ENCODE measurements around the gene ANKRD24. TPM values are rescaled to one million over a fixed set of nuclear protein-coding genes. Genes with fewer than 3 reads are reported as not detected.
"Not testable (repeated sequence)": the region's sequence is repeated elsewhere in the genome, so short reads cannot be mapped to it uniquely, and the experiment has no call there.

Gene ANKRD24
- total and polyA plus RNA-seq, 2 experiments from 2014 or later: 6.2 to 7.4 TPM

DNA sequence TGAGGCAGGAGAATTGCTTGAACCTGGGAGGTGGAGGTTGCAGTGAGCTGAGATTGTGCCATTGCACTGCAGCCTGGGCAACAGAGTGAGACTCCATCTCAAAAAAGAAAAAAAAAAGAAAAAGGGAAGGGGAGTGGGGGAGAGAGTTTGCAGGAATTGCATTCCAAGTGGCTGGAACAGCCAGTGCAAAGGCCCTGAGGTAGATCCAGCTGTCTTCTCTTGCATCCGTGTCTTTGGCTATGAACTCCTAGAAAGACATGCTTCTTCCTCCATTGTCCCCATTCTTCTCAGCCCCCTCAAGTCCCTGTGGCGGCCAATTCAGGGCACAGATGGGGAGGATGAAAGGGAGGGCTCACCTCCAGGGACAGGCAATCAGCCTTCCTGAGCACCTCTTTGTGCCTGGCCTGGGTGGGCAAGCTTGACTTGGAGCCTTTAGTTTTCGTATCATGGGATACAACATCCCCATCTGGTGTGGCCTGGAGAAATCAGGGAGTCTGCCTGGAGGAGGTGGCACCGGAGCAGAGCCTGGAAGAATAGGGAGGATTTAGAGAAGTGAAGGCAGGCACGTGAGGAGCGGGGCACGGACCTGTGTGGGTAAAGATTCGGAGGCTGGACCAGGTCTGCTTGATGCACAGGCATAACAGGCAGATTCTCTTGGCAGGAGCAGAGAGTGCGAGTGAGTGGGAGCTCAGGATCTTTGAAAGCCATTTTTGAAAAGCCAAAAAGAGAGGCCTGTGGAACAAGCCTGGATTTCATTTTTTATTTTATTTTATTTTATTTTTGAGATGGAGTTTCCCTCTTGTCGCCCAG lies 5.0 kb downstream of the ANKRD24 start:
- Histone ChIP-seq H3K27ac (no peak overlapping the region), H3K27me3 (no peaks in the 10 kb centered on the region), H3K9me3 (ENCODE audit: low read depth) (no peaks in the 10 kb centered on the region), H3K4me3 (no peak overlapping the region), H3K4me1 (ENCODE audit: low read depth) (no peaks in the 10 kb centered on the region), H3K36me3 (no peaks in the 10 kb centered on the region)
- TF ChIP-seq, protein P1, sequence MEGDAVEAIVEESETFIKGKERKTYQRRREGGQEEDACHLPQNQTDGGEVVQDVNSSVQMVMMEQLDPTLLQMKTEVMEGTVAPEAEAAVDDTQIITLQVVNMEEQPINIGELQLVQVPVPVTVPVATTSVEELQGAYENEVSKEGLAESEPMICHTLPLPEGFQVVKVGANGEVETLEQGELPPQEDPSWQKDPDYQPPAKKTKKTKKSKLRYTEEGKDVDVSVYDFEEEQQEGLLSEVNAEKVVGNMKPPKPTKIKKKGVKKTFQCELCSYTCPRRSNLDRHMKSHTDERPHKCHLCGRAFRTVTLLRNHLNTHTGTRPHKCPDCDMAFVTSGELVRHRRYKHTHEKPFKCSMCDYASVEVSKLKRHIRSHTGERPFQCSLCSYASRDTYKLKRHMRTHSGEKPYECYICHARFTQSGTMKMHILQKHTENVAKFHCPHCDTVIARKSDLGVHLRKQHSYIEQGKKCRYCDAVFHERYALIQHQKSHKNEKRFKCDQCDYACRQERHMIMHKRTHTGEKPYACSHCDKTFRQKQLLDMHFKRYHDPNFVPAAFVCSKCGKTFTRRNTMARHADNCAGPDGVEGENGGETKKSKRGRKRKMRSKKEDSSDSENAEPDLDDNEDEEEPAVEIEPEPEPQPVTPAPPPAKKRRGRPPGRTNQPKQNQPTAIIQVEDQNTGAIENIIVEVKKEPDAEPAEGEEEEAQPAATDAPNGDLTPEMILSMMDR (IDR thresholded peaks at IDR 0.05; ENCODE audit: low read depth, low read length): no peak
- no peak for DNase-seq (ENCODE audit: low read depth in 1 of 2, low spot score in 1 of 2)

DNA sequence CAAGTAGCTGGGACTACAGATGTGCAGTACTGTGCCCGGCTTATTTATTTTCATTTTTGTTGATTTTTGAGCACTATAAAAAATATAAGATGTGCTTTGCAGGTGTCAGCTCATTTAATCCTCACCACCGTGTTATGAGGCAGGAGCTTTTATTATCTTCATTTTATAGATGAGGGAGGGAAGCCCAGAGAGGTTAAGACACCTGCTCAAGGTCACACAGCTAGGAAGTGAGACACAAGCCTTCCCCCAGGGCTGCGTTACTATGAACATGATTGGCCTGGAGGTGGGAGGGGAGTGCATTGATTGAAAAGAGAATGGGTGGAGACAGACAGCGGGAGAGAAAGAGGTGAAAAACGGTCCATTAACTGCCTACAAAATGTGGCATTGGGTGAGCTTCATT lies 7.2 kb downstream of the ANKRD24 start:
- no peaks in the 10 kb centered on the region for H3K4me1 ChIP-seq (ENCODE audit: low read depth)
- no peak for DNase-seq (ENCODE audit: low read depth in 1 of 2, low spot score in 1 of 2)
- TF ChIP-seq, protein P1 (IDR thresholded peaks at IDR 0.05; ENCODE audit: low read depth, low read length): no peak
- no peak overlapping the region for H3K27ac ChIP-seq
- no peaks in the 10 kb centered on the region for H3K9me3 ChIP-seq (ENCODE audit: low read depth)
- no peak overlapping the region for H3K4me3 ChIP-seq
- H3K36me3 ChIP-seq: no peaks in the 10 kb centered on the region
- peaks cover 6% of the 10 kb centered on the region for H3K27me3 ChIP-seq

DNA sequence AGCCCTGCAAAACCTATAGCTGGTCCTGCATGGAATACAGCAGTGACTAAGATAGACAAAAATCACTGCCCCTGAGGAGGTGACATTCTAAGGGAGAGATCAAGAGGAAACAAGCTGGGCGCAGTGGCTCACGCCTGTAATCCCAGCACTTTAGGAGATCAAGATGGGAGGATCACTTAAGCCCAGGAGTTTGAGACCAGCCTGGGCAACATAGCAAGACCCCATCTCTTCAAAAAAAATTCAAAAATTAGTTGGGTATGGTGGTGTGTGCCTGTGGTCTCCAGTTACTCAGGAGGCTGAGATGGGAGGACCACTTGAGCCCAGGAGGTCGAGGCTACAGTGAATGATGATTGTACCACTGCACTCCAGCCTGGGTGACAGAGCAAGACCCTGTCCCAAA lies 10.0 kb downstream of the ANKRD24 start:
- H3K27ac ChIP-seq; H3K4me1 ChIP-seq (ENCODE audit: low read depth); H3K36me3 ChIP-seq; H3K4me3 ChIP-seq; DNase-seq (ENCODE audit: low read depth in 1 of 2, low spot score in 1 of 2); H3K9me3 ChIP-seq (ENCODE audit: low read depth): not testable (repeated sequence)
- peaks cover 18% of the 10 kb centered on the region for H3K27me3 ChIP-seq

DNA sequence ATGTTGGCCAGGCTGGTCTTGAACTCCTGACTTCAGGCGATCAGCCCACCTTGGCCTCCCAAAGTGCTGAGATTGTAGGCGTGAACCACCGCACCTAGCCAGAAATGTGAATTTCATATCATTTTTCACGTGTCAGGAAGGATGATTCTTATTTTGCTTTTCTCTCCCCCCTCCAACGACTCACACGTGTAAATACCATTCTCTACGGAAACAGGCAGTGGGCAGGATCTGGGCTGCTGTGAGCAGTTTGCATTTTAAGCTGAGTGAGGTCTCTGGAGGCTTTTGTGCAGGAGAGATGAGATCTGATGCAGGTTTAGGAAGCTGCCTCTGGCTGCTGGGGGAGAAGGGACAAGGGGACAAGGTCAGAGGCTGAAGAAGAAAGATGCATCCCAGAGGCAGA lies 11.9 kb downstream of the ANKRD24 start:
- Histone ChIP-seq H3K27me3 (peaks cover 36% of the 10 kb centered on the region), H3K27ac (no peak overlapping the region), H3K9me3 (ENCODE audit: low read depth) (no peaks in the 10 kb centered on the region), H3K4me3 (no peak overlapping the region), H3K4me1 (ENCODE audit: low read depth) (no peaks in the 10 kb centered on the region), H3K36me3 (no peaks in the 10 kb centered on the region)
- TF ChIP-seq, protein P1 (IDR thresholded peaks at IDR 0.05; ENCODE audit: low read depth, low read length): no peak
- no peak for DNase-seq (ENCODE audit: low read depth in 1 of 2, low spot score in 1 of 2)

DNA sequence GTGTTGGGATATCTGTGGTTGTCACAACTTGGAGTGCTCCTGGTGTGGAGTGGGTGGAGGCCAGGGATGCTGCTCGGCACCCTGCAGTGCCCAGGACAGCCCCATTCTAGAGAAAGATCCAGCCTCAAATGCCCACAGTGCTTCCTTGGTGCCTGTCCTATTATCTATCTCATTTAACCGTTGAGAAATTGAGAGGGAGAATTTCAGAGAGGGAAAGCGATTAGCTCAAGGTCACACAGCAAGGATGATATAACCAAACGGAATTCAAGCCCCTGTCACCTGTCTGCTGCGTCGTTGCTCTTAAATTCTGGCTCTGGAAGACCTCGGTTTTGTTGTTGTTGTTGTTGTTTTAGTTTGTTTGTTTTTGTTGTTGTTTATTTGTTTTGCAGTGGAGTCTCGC lies 13.5 kb downstream of the ANKRD24 start:
- H3K27ac ChIP-seq: no peak overlapping the region
- no peaks in the 10 kb centered on the region for H3K36me3 ChIP-seq
- H3K4me3 ChIP-seq: no peak overlapping the region
- no peaks in the 10 kb centered on the region for H3K9me3 ChIP-seq (ENCODE audit: low read depth)
- H3K27me3 ChIP-seq: peaks cover 53% of the 10 kb centered on the region
- TF ChIP-seq, protein P1 (IDR thresholded peaks at IDR 0.05; ENCODE audit: low read depth, low read length): no peak
- H3K4me1 ChIP-seq (ENCODE audit: low read depth): no peaks in the 10 kb centered on the region
- no peak for DNase-seq (ENCODE audit: low read depth in 1 of 2, low spot score in 1 of 2)

DNA sequence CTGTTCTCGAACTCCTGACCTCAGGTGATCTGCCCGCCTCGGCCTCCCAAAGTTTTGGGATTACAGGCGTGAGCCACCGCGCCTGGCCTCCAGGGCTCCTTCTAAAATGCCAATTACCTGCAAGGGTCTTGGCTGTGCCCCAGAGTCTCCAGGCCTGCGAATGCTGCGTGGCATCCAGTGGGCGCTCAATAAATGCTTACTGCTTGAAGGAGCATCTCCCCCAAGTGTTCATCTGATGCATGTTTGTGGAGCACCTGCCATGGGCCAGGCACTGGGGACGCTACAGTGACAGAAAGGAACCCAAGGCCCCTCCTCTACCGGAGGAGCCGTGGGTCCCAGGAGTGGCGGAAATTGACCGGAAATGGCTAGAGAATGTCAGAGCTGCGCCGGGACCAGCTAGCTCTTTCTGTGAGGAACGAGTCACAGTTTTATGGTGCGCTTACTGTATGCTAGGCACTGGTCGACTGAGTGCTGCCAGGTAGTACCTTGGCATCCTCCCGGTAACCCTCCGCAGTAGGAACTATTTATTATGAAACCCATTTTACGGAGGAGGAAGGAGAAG lies 14.2 kb downstream of the ANKRD24 start:
- Histone ChIP-seq H3K9me3 (ENCODE audit: low read depth) (no peaks in the 10 kb centered on the region), H3K27ac (no peak overlapping the region), H3K36me3 (no peaks in the 10 kb centered on the region), H3K27me3 (peaks cover 55% of the 10 kb centered on the region), H3K4me1 (ENCODE audit: low read depth) (no peaks in the 10 kb centered on the region), H3K4me3 (no peak overlapping the region)
- DNase-seq (ENCODE audit: low read depth in 1 of 2, low spot score in 1 of 2): no peak
- TF ChIP-seq, protein P1 (IDR thresholded peaks at IDR 0.05; ENCODE audit: low read depth, low read length): no peak

Data from cardiac muscle cell (in vitro differentiated cells and primary cell).